A549 (cell line): ENCODE data around the gene IGLL1. TPM values are rescaled to one million over a fixed set of nuclear protein-coding genes. Genes with fewer than 3 reads are reported as not detected.

Source experiments
- ATAC-seq, 2 experiments: fragments of 200-7000 bp in 1 of 2; fragments of >200 bp in 1 of 2; cut with Nextera tagmentation in 1 of 2; cut with Tn5 transposase in 1 of 2; 3 replicates each; pipeline versions ENCODE4 v1.8.0 to v1.9.1; 2018 to 2020; ENCODE audit warnings: mild to moderate bottlenecking in 1 of 2, moderate library complexity in 1 of 2
- CTCF ChIA-PET: fragments of 300-600 bp; sonication (Branson Sonifier 250); formaldehyde crosslinking; extraction: SDS; loops from one replicate; lab custom pipeline; 2021; ENCODE audit warnings: antibody characterized with exemption, inconsistent platforms; lab: Yijun Ruan, JAX
- POLR2A ChIA-PET: fragments of 350-600 bp; formaldehyde crosslinking; extraction: SDS; loops from one replicate; lab custom pipeline; 2021; ENCODE audit warnings: antibody characterized with exemption, inconsistent platforms; lab: Yijun Ruan, JAX
- DNase-seq, 2 experiments: peaks; one replicate each; pipeline versions ENCODE4 v3.0.0 to v3.0.0-alpha.2; 2011 to 2016; ENCODE audit warnings: low read depth in 1 of 2, low spot score in 1 of 2
- FAIRE-seq: peaks from 2 replicates; lab custom pipeline; 2011; peaks lifted over from hg19 to GRCh38; lab: Jason Lieb, UNC
- H3K27ac ChIP-seq, 2 experiments: fragments of >200 bp; sonication (Bioruptor Twin); formaldehyde crosslinking; 3 replicates each; pipeline ENCODE4 v1.5.1; 2016 to 2017
- H3K4me1 ChIP-seq: fragments of >200 bp; sonication (Bioruptor Twin); formaldehyde crosslinking; 3 replicates; pipeline ENCODE4 v1.6.1; 2016
- H3K4me2 ChIP-seq: fragments of >200 bp; sonication (Bioruptor Twin); formaldehyde crosslinking; 3 replicates; pipeline ENCODE4 v1.6.1; 2016
- H3K4me3 ChIP-seq: fragments of >200 bp; sonication (Bioruptor Twin); formaldehyde crosslinking; 3 replicates; pipeline ENCODE4 v1.5.1; 2016
- H3K9me3 ChIP-seq: fragments of >200 bp; sonication (Bioruptor Twin); formaldehyde crosslinking; 3 replicates; pipeline ENCODE4 v1.6.1; 2016
- CBX2 ChIP-seq: fragments of 200-600 bp; sonication (generic); IDR thresholded peaks from 2 replicates; pipeline ENCODE4 v1.6.1; 2016; ENCODE audit warnings: low read depth, mild to moderate bottlenecking, borderline replicate concordance
- CHD4 ChIP-seq: fragments of 200-600 bp; sonication (generic); IDR thresholded peaks from 2 replicates; pipeline ENCODE4 v1.6.1; 2016; ENCODE audit warnings: antibody characterized with exemption, mild to moderate bottlenecking, borderline replicate concordance
- E2F6 ChIP-seq: IDR thresholded peaks from 2 replicates; pipeline ENCODE4 v1.6.1; 2012; ENCODE audit warnings: low read depth, borderline replicate concordance
- EHF ChIP-seq: fragments of 250-450 bp; sonication (Bioruptor Pico); IDR thresholded peaks from 2 replicates; pipeline ENCODE4 v1.5.0; 2020; ENCODE audit warnings: mild to moderate bottlenecking
- ESRRA ChIP-seq: fragments of 150-350 bp; IDR thresholded peaks from 2 replicates; pipeline ENCODE4 v1.6.1; 2014; ENCODE audit warnings: mild to moderate bottlenecking, low read length, borderline replicate concordance
- FOSB ChIP-seq: fragments of 250-450 bp; sonication (Bioruptor Pico); IDR thresholded peaks from 2 replicates; pipeline ENCODE4 v1.5.0; 2020; ENCODE audit warnings: mild to moderate bottlenecking, moderate library complexity
- FOSL2 ChIP-seq, 2 experiments: fragments of 450-650 bp in 1 of 2; fragments of >200 bp in 1 of 2; sonication (Bioruptor Twin) in 1 of 2; formaldehyde crosslinking; IDR thresholded peaks; 2 replicates each; pipeline versions ENCODE4 v1.5.0 to v1.6.1; 2016 to 2020; ENCODE audit warnings: mild to moderate bottlenecking in 1 of 2, moderate library complexity in 1 of 2
- GATA3 ChIP-seq: IDR thresholded peaks from 2 replicates; pipeline ENCODE4 v1.6.1; 2012; ENCODE audit warnings: borderline replicate concordance
- HDAC2 ChIP-seq: fragments of 200-600 bp; sonication (generic); IDR thresholded peaks from 2 replicates; pipeline ENCODE4 v1.6.1; 2016
- HES2 ChIP-seq: fragments of >200 bp; sonication (Bioruptor Twin); formaldehyde crosslinking; IDR thresholded peaks from 2 replicates; pipeline ENCODE4 v1.6.1; 2016
- HMGXB4 ChIP-seq: fragments of 250-450 bp; sonication (Bioruptor Pico); IDR thresholded peaks from 2 replicates; pipeline ENCODE4 v1.5.0; 2021; ENCODE audit warnings: mild to moderate bottlenecking, moderate library complexity, borderline replicate concordance
- JUNB ChIP-seq: fragments of >200 bp; sonication (Bioruptor Twin); formaldehyde crosslinking; IDR thresholded peaks from 2 replicates; pipeline ENCODE4 v1.6.1; 2016
- MAZ ChIP-seq: fragments of 150-350 bp; IDR thresholded peaks from 2 replicates; pipeline ENCODE4 v1.6.1; 2014; ENCODE audit warnings: antibody characterized with exemption, low read depth, low read length, borderline replicate concordance
- MYC ChIP-seq: IDR thresholded peaks from 2 replicates; pipeline ENCODE4 v1.6.1; 2012; ENCODE audit warnings: mild to moderate bottlenecking, inconsistent platforms, low read length, improper control_type of control experiment, borderline replicate concordance
- NFE2L2 ChIP-seq: fragments of 150-350 bp; conservative IDR thresholded peaks from 2 replicates; pipeline ENCODE4 v1.6.1; 2014; ENCODE audit warnings: low read length
- NPAS2 ChIP-seq: fragments of 250-450 bp; sonication (Bioruptor Pico); IDR thresholded peaks from 2 replicates; pipeline ENCODE4 v1.8.0; 2022; ENCODE audit warnings: mild to moderate bottlenecking, moderate library complexity, borderline replicate concordance
- PBX3 ChIP-seq: IDR thresholded peaks from 2 replicates; pipeline ENCODE4 v1.6.1; 2012
- POLR2A ChIP-seq: IDR thresholded peaks from 2 replicates; pipeline ENCODE4 v1.6.1; 2012; ENCODE audit warnings: mild to moderate bottlenecking, low read length
- RARB ChIP-seq: fragments of 250-450 bp; sonication (Bioruptor Pico); IDR thresholded peaks from 2 replicates; pipeline ENCODE4 v1.8.0; 2021; ENCODE audit warnings: mild to moderate bottlenecking, moderate library complexity
- SMC3 ChIP-seq: fragments of >200 bp; sonication (Bioruptor Twin); formaldehyde crosslinking; IDR thresholded peaks from 3 replicates; pipeline ENCODE4 v1.6.1; 2018; ENCODE audit warnings: inconsistent platforms
- USF2 ChIP-seq: fragments of 450-650 bp; IDR thresholded peaks from 2 replicates; pipeline ENCODE4 v1.6.1; 2014; ENCODE audit warnings: antibody characterized with exemption
- ZC3H11A ChIP-seq: fragments of 450-650 bp; IDR thresholded peaks from 2 replicates; pipeline ENCODE4 v1.6.1; 2014; ENCODE audit warnings: antibody characterized with exemption, mild to moderate bottlenecking
- ZFP36 ChIP-seq: fragments of 450-650 bp; IDR thresholded peaks from 2 replicates; pipeline ENCODE4 v1.6.1; 2014; ENCODE audit warnings: borderline replicate concordance; ENCODE audit not compliant: partially characterized antibody
- ZSCAN20 ChIP-seq: fragments of 250-450 bp; sonication (Bioruptor Pico); IDR thresholded peaks from 2 replicates; pipeline ENCODE4 v1.8.0; 2022; ENCODE audit warnings: mild to moderate bottlenecking, moderate library complexity
- WGBS: methylation state at CpG from one replicate; pipeline ENCODE4 v1.1.6; 2017; ENCODE audit errors: missing lambda C conversion rate; 5-methylcytosine and 5-hydroxymethylcytosine counted together
- polyA plus RNA-seq, 4 experiments: library from polyadenylated mRNA; depleted of rRNA in 3 of 4; stranded (reverse); fragments of >200 nt; fragmentation: RNase III in 1 of 4; extraction: RNeasy Plus Mini Kit Qiagen cat#74134 plus additional on column Dnase treatment in 1 of 4; gene quantifications; 2 replicates in 3 of 4; 3 replicates in 1 of 4; pipeline ENCODE4 v1.2.3, GENCODE V29; 2011 to 2017

Gene IGLL1
- polyA plus RNA-seq, 2 of the 4 experiments (the other 2 are of a cell fraction), result not detected

- FAIRE-seq, result no peak
- POLR2A ChIA-PET, result no interaction called here
- peak overlapping the region; percentile 75 to 77; a peak in 5 of 6 replicates for H3K27ac ChIP-seq
- 94% methylated on average over 10 of the region's 29 CpGs for WGBS
- ATAC-seq, result no peak
- peaks cover 37% of the 10 kb centered on the region for H3K4me1 ChIP-seq
- H3K4me3 ChIP-seq, result no peak overlapping the region
- H3K9me3 ChIP-seq, result no peaks in the 10 kb centered on the region
- DNase-seq, result no peak
- H3K4me2 ChIP-seq, result peak overlapping the region; percentile 38; the same call in 1 of the 3 replicates
- CTCF ChIA-PET, result interaction anchor here (0.7 to 1.3 kb wide), 4 partner anchors 56 to 359 kb away, joined by 3 to 5 read pairs (median 3); partner anchors contain the start of gene MIF
- TF ChIP-seq NPAS2 (CRISPR knock-in tag), result no peak
- TF ChIP-seq ZSCAN20 (CRISPR knock-in tag), result no peak
- no peak for TF ChIP-seq POLR2A
- TF ChIP-seq MYC, result no peak
- TF ChIP-seq, all 56 proteins: peak for 0
Measured at GRCh38 chr22:23534851-23535717, 45.0 kb downstream of the IGLL1 start.

- Histone ChIP-seq H3K4me3 (no peak overlapping the region), H3K4me1 (peaks cover 37% of the 10 kb centered on the region), H3K27ac (peak overlapping the region; percentile 38 to 75; a peak in 4 of 6 replicates), H3K4me2 (no peak overlapping the region), H3K9me3 (no peaks in the 10 kb centered on the region)
- CTCF ChIA-PET, result interaction anchor here (1.1 kb wide), 1 partner anchor 360 kb away, joined by 3 read pairs; the partner anchor contains the start of gene MIF
- no peak for TF ChIP-seq ZFP36
- TF ChIP-seq JUNB, result no peak
- TF ChIP-seq HMGXB4 (CRISPR knock-in tag), result no peak
- TF ChIP-seq SMC3, result no peak
- no peak for TF ChIP-seq PBX3
- no peak for TF ChIP-seq POLR2A
- TF ChIP-seq RARB (CRISPR knock-in tag), result no peak
- TF ChIP-seq HES2, result no peak
- no peak for TF ChIP-seq CBX2
- TF ChIP-seq NFE2L2, result no peak
- no peak for TF ChIP-seq HDAC2
- TF ChIP-seq E2F6, result no peak
- TF ChIP-seq ESRRA, result no peak
- TF ChIP-seq FOSB (CRISPR knock-in tag), result no peak
- 80% methylated on average over 3 of the region's 10 CpGs for WGBS
- FAIRE-seq (no peak), DNase-seq (no peak), ATAC-seq (no peak)
- POLR2A ChIA-PET, result no interaction called here
Measured at GRCh38 chr22:23534201-23534850, 45.8 kb downstream of the IGLL1 start.

GRCh38 chr22:23533771-23534191 lies 46.3 kb downstream of the IGLL1 start:
- ChIA-PET CTCF (interaction anchor here (0.7 to 1.1 kb wide), 3 partner anchors 12 to 361 kb away, joined by 3 read pairs; partner anchors contain the start of gene MIF), POLR2A (no interaction called here)
- Histone ChIP-seq H3K9me3 (no peaks in the 10 kb centered on the region), H3K4me1 (peaks cover 37% of the 10 kb centered on the region), H3K27ac (peak overlapping the region; percentile 38 to 75; a peak in 5 of 6 replicates), H3K4me3 (no peak overlapping the region), H3K4me2 (peak overlapping the region; percentile 3; the same call in 1 of the 3 replicates)
- FAIRE-seq, result no peak
- peak in 1 of 2 experiments; percentile 28 for DNase-seq
- no peak for TF ChIP-seq HMGXB4 (CRISPR knock-in tag)
- TF ChIP-seq USF2, result no peak
- no peak for TF ChIP-seq EHF (CRISPR knock-in tag)
- TF ChIP-seq ZC3H11A, result no peak
- no peak for TF ChIP-seq ZSCAN20 (CRISPR knock-in tag)
- TF ChIP-seq MAZ, result no peak
- no peak for TF ChIP-seq RARB (CRISPR knock-in tag)
- no peak for TF ChIP-seq FOSL2 (IDR thresholded peaks at IDR 0.05)
- TF ChIP-seq FOSL2 (CRISPR knock-in tag; IDR thresholded peaks at IDR 0.05), result no peak
- TF ChIP-seq POLR2A, result no peak
- no peak for TF ChIP-seq HES2
- no peak for TF ChIP-seq CHD4
- no peak for TF ChIP-seq GATA3
- ATAC-seq, result no peak
- 53% methylated on average over 8 of the region's 8 CpGs for whole genome bisulfite sequencing
